Mesenchymal stem cell (in vitro differentiated cells and primary cell): ENCODE data around the gene PTX4.

Experiments
- DNase-seq: peaks from one replicate; pipeline ENCODE4 v3.0.0-alpha.2; 2013
- H2AFZ ChIP-seq: one replicate; pipeline ENCODE4 v1.6.1; 2013; ENCODE audit warnings: low read depth, mild to moderate bottlenecking, control low read depth, inconsistent platforms, low read length, moderate library complexity
- H2AK5ac ChIP-seq: 2 replicates; pipeline ENCODE4 v1.6.1; 2013; ENCODE audit warnings: low read length, moderate library complexity, mild to moderate bottlenecking, inconsistent platforms; ENCODE audit not compliant: severe bottlenecking
- H2BK120ac ChIP-seq: one replicate; pipeline ENCODE4 v1.6.1; 2013; ENCODE audit warnings: low read depth, mild to moderate bottlenecking, inconsistent platforms, low read length, moderate library complexity
- H2BK12ac ChIP-seq, 2 experiments: one replicate each; pipeline ENCODE4 v1.6.1; 2013; ENCODE audit warnings: inconsistent platforms in 2 of 2, low read length in 2 of 2, mild to moderate bottlenecking in 2 of 2, moderate library complexity in 2 of 2, control low read depth in 1 of 2
- H2BK15ac ChIP-seq: one replicate; pipeline ENCODE4 v1.6.1; 2013; ENCODE audit warnings: mild to moderate bottlenecking, low read depth, inconsistent platforms; ENCODE audit not compliant: poor library complexity, severe bottlenecking
- H2BK5ac ChIP-seq: 2 replicates; pipeline ENCODE4 v1.6.1; 2013; ENCODE audit warnings: low read depth, mild to moderate bottlenecking, low read length, control low read depth, inconsistent platforms; ENCODE audit not compliant: poor library complexity, severe bottlenecking
- H3K14ac ChIP-seq, 2 experiments: one replicate each; pipeline ENCODE4 v1.6.1; 2013; ENCODE audit warnings: inconsistent platforms in 2 of 2, low read length in 2 of 2, control low read depth in 1 of 2, mild to moderate bottlenecking in 1 of 2, moderate library complexity in 1 of 2
- H3K18ac ChIP-seq, 2 experiments: one replicate each; pipeline ENCODE4 v1.6.1; 2013; ENCODE audit warnings: inconsistent platforms in 2 of 2, low read length in 2 of 2, control low read depth in 1 of 2, low read depth in 1 of 2, mild to moderate bottlenecking in 1 of 2
- H3K23ac ChIP-seq, 2 experiments: one replicate each; pipeline ENCODE4 v1.6.1; 2013; ENCODE audit warnings: inconsistent platforms in 2 of 2, low read length in 2 of 2, mild to moderate bottlenecking in 2 of 2, moderate library complexity in 2 of 2, control low read depth in 1 of 2
- H3K27ac ChIP-seq: 2 replicates; pipeline ENCODE4 v1.5.1; 2013; ENCODE audit warnings: mild to moderate bottlenecking, moderate library complexity, low read length, control low read depth, inconsistent platforms; ENCODE audit not compliant: poor library complexity, severe bottlenecking
- H3K27me3 ChIP-seq, 2 experiments: 2 replicates each; pipeline versions ENCODE4 v1.6.1 to v1.7.0; 2013; ENCODE audit warnings: low read length in 2 of 2, mild to moderate bottlenecking in 2 of 2, moderate library complexity in 2 of 2, control low read depth in 1 of 2, inconsistent platforms in 1 of 2; ENCODE audit not compliant: control insufficient read depth in 1 of 2, insufficient read depth in 1 of 2
- H3K36me3 ChIP-seq, 2 experiments: 2 replicates each; pipeline versions ENCODE4 v1.6.1 to v1.7.0; 2013; ENCODE audit warnings: low read length in 2 of 2, control low read depth in 1 of 2, inconsistent platforms in 1 of 2, low read depth in 1 of 2, mild to moderate bottlenecking in 1 of 2; ENCODE audit not compliant: insufficient read depth in 2 of 2, control insufficient read depth in 1 of 2
- H3K4ac ChIP-seq, 2 experiments: one replicate each; pipeline ENCODE4 v1.6.1; 2013; ENCODE audit warnings: inconsistent platforms in 2 of 2, low read length in 2 of 2, mild to moderate bottlenecking in 2 of 2, moderate library complexity in 2 of 2, control low read depth in 1 of 2, low read depth in 1 of 2
- H3K4me1 ChIP-seq: 2 replicates; pipeline ENCODE4 v1.6.1; 2013; ENCODE audit warnings: low read depth, low read length, control low read depth; ENCODE audit not compliant: control insufficient read depth, insufficient read depth
- H3K4me2 ChIP-seq: 2 replicates; pipeline ENCODE4 v1.6.1; 2013; ENCODE audit warnings: low read length, mild to moderate bottlenecking, inconsistent platforms; ENCODE audit not compliant: poor library complexity, severe bottlenecking
- H3K4me3 ChIP-seq, 2 experiments: 2 replicates each; pipeline versions ENCODE4 v1.5.1 to v1.7.0; 2013; ENCODE audit warnings: low read length in 2 of 2, mild to moderate bottlenecking in 2 of 2, control low read depth in 1 of 2, low read depth in 1 of 2; ENCODE audit not compliant: insufficient read depth in 1 of 2
- H3K79me1 ChIP-seq: replicated peaks from 2 replicates; pipeline ENCODE4 v1.6.1; 2013; ENCODE audit warnings: mild to moderate bottlenecking, control low read depth, low read length, inconsistent platforms; ENCODE audit not compliant: poor library complexity, severe bottlenecking
- H3K9ac ChIP-seq: 2 replicates; pipeline ENCODE4 v1.7.0; 2013; ENCODE audit warnings: mild to moderate bottlenecking, low read length, moderate library complexity
- H3K9me3 ChIP-seq: 2 replicates; pipeline ENCODE4 v1.7.0; 2013; ENCODE audit warnings: mild to moderate bottlenecking, low read length; ENCODE audit not compliant: control insufficient read depth
- H4K8ac ChIP-seq: one replicate; pipeline ENCODE4 v1.6.1; 2013; ENCODE audit warnings: inconsistent platforms, mild to moderate bottlenecking, low read length, moderate library complexity
- H4K91ac ChIP-seq: one replicate; pipeline ENCODE4 v1.6.1; 2013; ENCODE audit warnings: mild to moderate bottlenecking, low read length, inconsistent platforms
- WGBS: methylation state at CpG from one replicate; pipeline ENCODE4 v1.1.7; 2013; ENCODE audit warnings: mixed read lengths; 5-methylcytosine and 5-hydroxymethylcytosine counted together

PTX4 gene

GRCh38 chr16:1494711-1495110 is 6.0 kb upstream of the PTX4 start:
- Histone ChIP-seq H3K36me3 (peaks cover 39 to 46% of the 10 kb centered on the region in 2 experiments), H3K9ac (peak overlapping the region; percentile 89)
- WGBS, result 92% methylated on average over 13 of the region's 13 CpGs

GRCh38 chr16:1494129-1494640 is 5.4 kb upstream of the PTX4 start:
- H3K27ac ChIP-seq, result no peak overlapping the region
- no peak overlapping the region for H2BK12ac ChIP-seq
- H3K4me3 ChIP-seq, result peak overlapping the region; percentile 80 to 91
- peak; percentile 80 for DNase-seq
- H4K8ac ChIP-seq, result peak overlapping the region; percentile 56
- no peak overlapping the region for H2AFZ ChIP-seq
- H3K4ac ChIP-seq, result no peak overlapping the region
- no peak overlapping the region for H2BK5ac ChIP-seq
- H2AK5ac ChIP-seq, result no peak overlapping the region
- H3K23ac ChIP-seq, result no peak overlapping the region
- 39% methylated on average over 24 of the region's 25 CpGs for WGBS
- peak overlapping the region; percentile 89 for H3K9ac ChIP-seq
- H3K18ac ChIP-seq, result peak overlapping the region in 1 of 2 experiments; percentile 37
- H3K9me3 ChIP-seq, result no peaks in the 10 kb centered on the region
- H4K91ac ChIP-seq, result peak overlapping the region; percentile 43
- no peak overlapping the region for H3K14ac ChIP-seq
- H2BK120ac ChIP-seq, result no peak overlapping the region
- H3K4me2 ChIP-seq, result peak overlapping the region; percentile 97
- no peak overlapping the region for H2BK15ac ChIP-seq
- H3K36me3 ChIP-seq, result peaks cover 36 to 41% of the 10 kb centered on the region in 2 experiments
- no peaks in the 10 kb centered on the region for H3K27me3 ChIP-seq
- H3K79me1 ChIP-seq, result peaks cover 33% of the 10 kb centered on the region
- peaks cover 18% of the 10 kb centered on the region for H3K4me1 ChIP-seq

More at GRCh38 chr16:1494711-1495110, 6.0 kb upstream of the PTX4 start:
- H2BK12ac ChIP-seq, result no peak overlapping the region
- H4K8ac ChIP-seq, result no peak overlapping the region
- no peak overlapping the region for H2BK120ac ChIP-seq
- no peak for DNase-seq
- H2AFZ ChIP-seq, result no peak overlapping the region
- no peak overlapping the region for H2BK15ac ChIP-seq
- no peak overlapping the region for H3K4me2 ChIP-seq
- H3K4me3 ChIP-seq, result peak overlapping the region in 1 of 2 experiments; percentile 91
- no peak overlapping the region for H3K27ac ChIP-seq
- H2BK5ac ChIP-seq, result no peak overlapping the region
- peaks cover 34% of the 10 kb centered on the region for H3K79me1 ChIP-seq
- H3K4me1 ChIP-seq, result peaks cover 18% of the 10 kb centered on the region
- no peak overlapping the region for H3K23ac ChIP-seq
- no peak overlapping the region for H2AK5ac ChIP-seq
- no peak overlapping the region for H3K14ac ChIP-seq
- H3K4ac ChIP-seq, result no peak overlapping the region
- H3K9me3 ChIP-seq, result no peaks in the 10 kb centered on the region
- H3K18ac ChIP-seq, result no peak overlapping the region
- no peak overlapping the region for H4K91ac ChIP-seq
- no peaks in the 10 kb centered on the region for H3K27me3 ChIP-seq

- 5% methylated on average over 18 of the region's 30 CpGs for WGBS
- Histone ChIP-seq H3K79me1 (peaks cover 28% of the 10 kb centered on the region), H2BK12ac (no peak overlapping the region), H4K8ac (peak overlapping the region; percentile 56), H3K9me3 (no peaks in the 10 kb centered on the region), H2BK15ac (no peak overlapping the region), H4K91ac (peak overlapping the region; percentile 43), H3K14ac (peak overlapping the region in 1 of 2 experiments; percentile 26), H2BK120ac (no peak overlapping the region), H3K4me2 (peak overlapping the region; percentile 97), H3K4me1 (peaks cover 18% of the 10 kb centered on the region), H2AFZ (no peak overlapping the region), H3K27me3 (no peaks in the 10 kb centered on the region), H3K27ac (no peak overlapping the region), H3K4ac (peak overlapping the region in 1 of 2 experiments; percentile 24), H3K9ac (peak overlapping the region; percentile 89), H2BK5ac (no peak overlapping the region), H2AK5ac (no peak overlapping the region), H3K18ac (peak overlapping the region; percentile 37 to 54), H3K36me3 (peaks cover 33 to 36% of the 10 kb centered on the region in 2 experiments), H3K4me3 (peak overlapping the region; percentile 80 to 91), H3K23ac (peak overlapping the region in 1 of 2 experiments; percentile 29)
- DNase-seq, result peak; percentile 42
These were observed 5.0 kb upstream of the PTX4 start for GRCh38 chr16:1493746-1494094.

- peak within 1 kb of the TSS; percentile 7 to 45 for H2BK12ac ChIP-seq
- peak within 1 kb of the TSS in 1 of 2 experiments; percentile 26 for H3K14ac ChIP-seq
- peak within 1 kb of the TSS; percentile 97 for H3K4me2 ChIP-seq
- peak within 1 kb of the TSS; percentile 44 for H2BK15ac ChIP-seq
- H2AFZ ChIP-seq, result peak within 1 kb of the TSS; percentile 75
- H3K4ac ChIP-seq, result peak within 1 kb of the TSS; percentile 24 to 40
- peak within 1 kb of the TSS; percentile 71 for H4K91ac ChIP-seq
- no peaks in the 10 kb centered on the region for H3K9me3 ChIP-seq
- peak within 1 kb of the TSS; percentile 74 for H2BK120ac ChIP-seq
- DNase-seq, result peak; percentile 77
- H3K27ac ChIP-seq, result no peak within 1 kb of the TSS
- H3K18ac ChIP-seq, result peak within 1 kb of the TSS; percentile 70 to 71
- peaks cover 28% of the 10 kb centered on the region for H3K79me1 ChIP-seq
- peak within 1 kb of the TSS; percentile 94 for H2BK5ac ChIP-seq
- peaks cover 18% of the 10 kb centered on the region for H3K4me1 ChIP-seq
- H2AK5ac ChIP-seq, result peak within 1 kb of the TSS; percentile 58
- peak within 1 kb of the TSS in 1 of 2 experiments; percentile 29 for H3K23ac ChIP-seq
- H3K4me3 ChIP-seq, result peak within 1 kb of the TSS; percentile 80 to 91
- peak within 1 kb of the TSS; percentile 89 for H3K9ac ChIP-seq
- 2% methylated on average over 52 of the region's 89 CpGs for WGBS
- H3K27me3 ChIP-seq, result no peaks in the 10 kb centered on the region
- peak within 1 kb of the TSS; percentile 87 for H4K8ac ChIP-seq
- peaks cover 30 to 36% of the 10 kb centered on the region in 2 experiments for H3K36me3 ChIP-seq
These were observed 4.4 kb upstream of the PTX4 start, which contains the start of gene TELO2 for GRCh38 chr16:1492923-1493745. TSS of gene TELO2 (plus strand) at chr16:1493360. CDS start at chr16:1494282, 922 bp downstream.
